GM21360 (cell line): Measurements from ENCODE around the gene PADI6.

Experiments
- ATAC-seq: cut with Tn5 transposase; IDR thresholded peaks from one replicate; pipeline ENCODE4 v1.9.1; 2021; ENCODE audit warnings: mild to moderate bottlenecking, moderate library complexity; ENCODE audit not compliant: unreplicated experiment

The PADI6 gene

DNA sequence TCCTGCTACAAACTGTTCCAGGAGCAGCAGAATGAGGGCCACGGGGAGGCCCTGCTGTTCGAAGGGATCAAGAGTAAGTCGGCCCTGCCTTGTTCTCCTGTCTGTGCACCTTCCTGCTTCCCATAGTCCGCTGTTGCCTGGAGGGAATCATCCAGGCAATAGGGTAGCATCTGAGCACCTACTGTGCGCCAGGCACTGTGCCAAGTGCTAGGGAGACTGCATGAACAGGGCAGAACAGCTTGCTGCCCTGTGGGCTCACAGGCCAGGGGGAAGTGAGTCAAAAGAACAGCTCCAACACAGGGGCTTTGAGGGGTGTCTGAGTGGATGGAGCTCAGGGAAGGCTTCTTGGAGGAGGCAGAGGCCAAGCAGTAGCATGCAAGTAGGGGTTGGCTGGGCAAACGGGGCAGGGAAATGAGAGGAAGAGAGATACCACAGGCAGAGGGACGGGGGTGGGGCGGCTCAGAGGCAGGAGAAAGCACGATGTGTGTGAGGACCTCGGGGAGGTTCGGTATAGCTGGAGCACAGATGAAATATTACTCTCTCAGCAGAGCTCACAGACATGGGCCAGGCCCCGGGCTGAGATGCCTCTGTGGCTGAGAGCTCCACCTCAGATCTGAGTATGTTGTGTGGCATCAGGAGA lies 15.5 kb upstream of the PADI6 start:
- no peak for ATAC-seq

DNA sequence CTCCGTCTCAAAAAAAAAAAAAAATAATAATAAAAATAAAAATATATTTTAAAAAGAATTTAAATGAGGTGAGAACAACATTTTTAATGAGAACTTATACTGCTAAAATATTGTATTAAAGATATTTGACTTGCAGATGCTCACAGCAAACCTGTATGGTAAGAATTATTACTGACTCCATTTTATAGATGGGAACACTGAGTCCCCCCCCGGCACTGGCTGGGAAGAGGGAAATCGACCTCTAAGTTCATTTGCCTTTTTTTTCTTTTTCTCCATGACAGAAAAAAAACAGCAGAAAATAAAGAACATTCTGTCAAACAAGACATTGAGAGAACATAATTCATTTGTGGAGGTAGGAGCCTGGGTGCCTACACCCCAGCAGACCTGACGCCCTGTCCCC lies 13.4 kb upstream of the PADI6 start:
- no peak for ATAC-seq

DNA sequence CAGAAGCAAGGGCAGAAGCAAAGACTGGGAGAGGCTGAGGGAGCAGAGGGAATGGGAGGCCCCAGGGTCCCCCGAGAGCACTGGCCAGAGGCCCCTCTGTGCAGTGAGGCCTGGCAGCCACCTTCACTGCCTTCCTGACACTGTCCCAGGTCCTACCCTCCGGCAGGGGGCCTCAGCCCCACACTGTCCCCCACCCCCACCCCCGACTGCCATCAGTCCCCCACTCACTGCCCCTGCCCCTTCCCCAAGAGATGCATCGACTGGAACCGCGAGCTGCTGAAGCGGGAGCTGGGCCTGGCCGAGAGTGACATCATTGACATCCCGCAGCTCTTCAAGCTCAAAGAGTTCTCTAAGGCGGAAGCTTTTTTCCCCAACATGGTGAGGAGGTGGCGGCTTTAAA lies 13.0 kb upstream of the PADI6 start:
- no peak for ATAC-seq

DNA sequence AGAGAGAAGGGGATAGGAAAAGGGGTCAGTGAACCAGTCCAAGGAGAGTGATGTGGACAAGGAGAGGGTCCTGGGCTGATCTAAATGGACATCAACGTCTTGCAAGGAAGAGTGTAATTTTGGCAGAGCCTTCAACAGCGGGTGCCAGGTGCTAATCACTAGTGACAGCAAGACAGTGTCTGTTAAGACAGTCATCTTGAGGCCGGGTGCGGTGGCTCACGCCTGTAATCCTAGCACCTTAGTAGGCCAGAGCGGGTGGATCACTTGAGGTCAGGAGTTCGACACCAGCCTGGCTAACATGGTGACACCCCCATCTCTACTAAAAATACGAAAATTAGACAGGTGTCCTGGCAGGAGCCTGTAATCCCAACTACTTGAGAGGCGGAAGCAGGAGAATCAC lies 12.2 kb upstream of the PADI6 start:
- ATAC-seq: no peak

DNA sequence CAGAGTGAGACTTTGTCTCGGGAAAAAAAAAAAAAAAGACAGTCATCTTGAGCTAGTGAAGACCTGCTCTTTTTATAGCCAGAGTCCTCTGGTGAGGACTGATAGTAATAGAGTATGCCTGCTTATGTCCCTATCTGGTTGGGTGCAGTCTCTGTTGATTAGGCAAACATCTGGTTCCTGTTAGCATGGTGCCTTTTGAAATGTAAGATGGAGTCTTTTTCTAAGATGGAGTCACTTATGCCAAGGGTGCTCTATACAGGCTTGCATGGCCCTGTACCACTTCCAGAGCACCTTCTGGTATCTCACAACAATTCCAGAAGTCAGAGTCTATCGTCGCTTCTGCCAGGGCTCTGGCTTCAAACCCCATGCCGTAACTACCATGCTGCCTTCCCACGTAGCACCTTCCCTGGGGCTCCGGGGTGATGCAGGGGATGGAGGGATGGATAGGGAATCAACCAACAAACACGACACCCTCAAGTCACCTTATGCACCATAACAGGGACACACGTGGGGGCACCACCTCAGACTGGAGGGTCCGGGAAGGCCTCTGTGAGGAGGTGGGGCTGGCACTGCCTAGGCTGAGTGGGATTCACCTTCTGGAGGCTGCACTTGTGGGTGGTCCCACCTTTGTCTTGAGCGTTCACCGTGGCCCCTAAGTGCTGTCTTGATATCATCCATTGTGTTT lies 11.6 kb upstream of the PADI6 start:
- no peak for ATAC-seq

DNA sequence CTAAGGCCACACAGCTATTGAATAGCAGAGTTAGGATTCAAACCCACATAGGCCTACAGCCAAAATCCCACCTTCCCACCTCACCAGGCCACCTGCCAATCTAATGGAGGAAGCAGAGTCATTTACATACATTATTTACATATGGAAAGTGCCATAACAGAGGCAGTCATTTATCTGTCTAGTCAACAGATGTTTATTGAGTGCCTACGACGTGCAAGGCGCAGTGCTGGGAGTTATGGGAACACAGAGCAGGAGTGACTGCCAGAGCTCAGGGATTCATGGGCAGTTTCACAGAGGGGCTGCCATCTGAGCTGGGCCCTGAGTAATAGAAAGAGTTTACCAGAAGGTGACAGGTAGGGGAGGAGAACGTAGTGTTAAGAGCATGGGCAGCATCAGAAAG lies 10.3 kb upstream of the PADI6 start:
- ATAC-seq: no peak

DNA sequence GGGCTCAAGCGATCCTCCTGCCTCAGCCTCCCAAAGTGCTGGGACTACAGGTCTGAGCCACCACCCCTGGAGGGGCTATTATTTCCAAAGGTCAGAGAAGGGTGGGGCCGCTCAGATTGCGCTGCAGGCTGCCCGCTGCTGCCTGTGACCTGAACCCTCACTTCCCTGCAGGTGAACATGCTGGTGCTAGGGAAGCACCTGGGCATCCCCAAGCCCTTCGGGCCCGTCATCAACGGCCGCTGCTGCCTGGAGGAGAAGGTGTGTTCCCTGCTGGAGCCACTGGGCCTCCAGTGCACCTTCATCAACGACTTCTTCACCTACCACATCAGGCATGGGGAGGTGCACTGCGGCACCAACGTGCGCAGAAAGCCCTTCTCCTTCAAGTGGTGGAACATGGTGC lies 8.6 kb upstream of the PADI6 start:
- no peak for ATAC-seq

DNA sequence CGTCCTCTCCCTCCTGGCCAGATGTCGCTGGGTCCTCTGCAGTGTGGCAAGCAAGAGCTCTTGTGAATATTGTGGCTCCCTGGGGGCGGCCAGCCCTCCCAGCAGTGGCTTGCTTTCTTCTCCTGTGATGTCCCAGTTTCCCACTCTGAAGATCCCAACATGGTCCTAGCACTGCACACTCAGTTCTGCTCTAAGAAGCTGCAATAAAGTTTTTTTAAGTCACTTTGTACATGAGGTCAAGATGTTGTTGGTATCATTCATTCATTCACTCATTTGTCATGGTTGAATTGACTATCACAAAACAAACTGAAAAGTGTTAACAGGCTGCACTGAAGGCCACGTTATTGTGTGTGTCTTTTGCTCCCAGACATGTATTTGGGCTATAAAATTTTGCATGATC lies 8.2 kb upstream of the PADI6 start:
- ATAC-seq: no peak

DNA sequence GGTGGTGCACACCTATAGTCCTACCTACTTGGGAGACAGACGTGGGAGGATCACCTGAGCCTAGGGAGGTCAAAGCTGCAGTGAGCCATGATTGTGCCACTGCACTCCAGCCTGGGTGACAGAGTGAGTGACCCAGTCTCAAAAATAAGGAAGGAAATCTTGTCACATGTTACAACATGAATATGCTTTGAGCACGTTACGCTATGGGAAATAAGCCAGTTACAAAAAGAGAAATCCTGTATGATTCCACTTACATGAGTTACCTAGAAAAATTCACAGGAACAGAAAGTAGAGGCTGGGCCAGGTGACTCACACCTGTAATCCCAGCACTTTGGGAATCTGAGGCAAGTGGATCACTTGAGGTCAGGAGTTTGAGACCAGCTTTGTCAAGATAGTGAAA lies 6.7 kb upstream of the PADI6 start:
- no peak for ATAC-seq

DNA sequence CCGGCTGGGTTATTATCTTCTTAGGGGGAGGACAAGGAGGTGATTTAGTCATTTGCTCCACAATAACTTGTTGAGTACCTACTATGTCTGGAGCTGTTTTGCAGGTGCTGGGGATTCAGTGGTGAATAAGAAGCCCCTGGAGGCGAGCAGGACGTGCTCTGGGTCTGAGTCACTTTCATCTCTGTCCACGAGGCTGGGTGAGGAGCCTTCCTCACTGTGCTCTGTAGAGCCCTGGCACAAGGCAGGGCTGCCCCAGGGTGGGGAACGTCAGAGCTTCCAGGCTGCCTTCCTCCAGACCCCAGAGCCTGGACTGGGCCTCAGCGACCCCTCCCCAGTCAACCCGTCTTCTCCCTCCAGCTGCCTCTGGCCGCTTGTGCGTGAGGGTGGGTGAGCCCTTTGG lies 2.5 kb upstream of the PADI6 start:
- ATAC-seq: no peak

DNA sequence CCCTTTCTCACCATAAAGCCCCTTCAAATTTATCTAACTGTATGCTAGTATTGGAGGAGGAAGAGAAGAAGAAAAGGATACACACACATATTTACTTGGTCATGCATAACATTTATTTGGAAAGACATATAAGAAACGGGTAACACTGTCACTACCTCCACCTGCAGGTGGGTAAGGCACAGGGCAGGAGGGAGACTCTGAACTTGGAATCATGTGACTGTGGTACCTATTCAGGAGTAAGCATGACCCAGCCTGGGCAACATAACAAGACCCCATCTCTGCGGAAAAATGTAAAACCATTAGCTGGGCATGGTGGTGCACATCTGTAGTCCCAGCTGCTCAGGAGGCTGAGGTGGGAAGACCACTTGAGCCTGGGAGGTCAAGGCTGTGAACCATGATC lies 1.4 kb upstream of the PADI6 start:
- ATAC-seq: no peak

DNA sequence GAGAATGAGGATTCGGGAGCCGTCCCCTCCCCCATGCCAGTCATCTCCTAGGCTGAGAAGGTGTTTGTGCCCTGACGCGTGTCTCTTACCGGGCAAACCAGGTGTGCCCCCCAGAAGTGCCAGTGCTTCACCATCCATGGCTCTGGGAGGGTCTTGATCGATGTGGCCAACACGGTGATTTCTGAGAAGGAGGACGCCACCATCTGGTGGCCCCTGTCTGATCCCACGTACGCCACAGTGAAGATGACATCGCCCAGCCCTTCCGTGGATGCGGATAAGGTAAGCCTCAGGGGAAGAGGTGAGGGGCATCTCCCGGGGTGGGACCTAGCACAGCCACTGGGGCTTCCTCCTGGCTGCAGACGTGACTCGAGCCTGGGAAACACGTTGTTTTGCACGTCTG lies 959 bp downstream of the PADI6 start:
- ATAC-seq: no peak

DNA sequence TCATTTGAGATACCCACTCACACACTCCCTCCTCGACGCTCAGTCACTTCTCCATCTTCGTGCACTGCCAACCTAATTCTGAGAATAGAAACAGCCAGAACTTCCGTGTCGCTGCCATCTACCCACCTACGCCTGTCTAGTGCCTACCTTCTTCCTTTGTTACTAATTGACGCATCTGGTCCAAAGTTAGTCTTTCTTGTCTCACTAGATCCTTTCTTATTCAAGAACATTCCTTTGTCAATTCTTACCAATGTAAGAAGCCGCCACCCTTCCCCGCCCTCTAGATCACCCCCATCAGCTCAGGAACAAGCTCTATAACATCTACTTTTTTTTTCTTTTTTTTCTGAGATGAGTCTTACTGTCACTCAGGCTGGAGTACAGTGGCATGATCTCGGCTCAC lies 3.7 kb downstream of the PADI6 start:
- ATAC-seq: no peak

DNA sequence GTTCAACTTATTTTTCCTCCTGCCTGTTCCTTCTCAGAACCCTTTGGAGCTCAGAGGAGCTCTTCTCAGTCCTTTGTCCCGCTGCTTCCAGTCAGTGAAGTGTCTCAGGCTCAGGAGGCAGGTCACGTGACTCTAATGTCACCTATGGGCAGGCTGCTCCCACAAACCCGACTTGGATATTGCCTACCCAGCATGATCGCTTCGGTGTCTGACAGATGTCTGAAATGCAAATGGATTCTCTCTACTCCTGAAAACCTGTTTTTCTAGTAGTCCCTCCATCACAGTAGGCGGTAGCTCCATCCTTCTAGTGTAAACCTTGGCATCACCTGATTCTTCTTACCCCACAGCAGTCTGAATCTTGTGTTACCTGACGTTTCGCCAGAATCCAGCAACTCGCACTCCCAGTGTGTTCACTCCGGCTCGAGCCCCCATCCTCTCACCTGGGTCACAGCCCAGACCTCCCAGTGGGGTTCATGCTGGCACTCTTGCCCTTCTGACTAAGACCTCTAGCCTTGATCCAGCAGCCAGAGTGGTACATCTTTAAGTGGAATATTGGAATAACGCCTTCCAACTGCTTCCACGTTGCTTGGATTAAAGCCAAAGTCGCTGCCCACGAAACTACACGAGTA lies 5.4 kb downstream of the PADI6 start:
- no peak for ATAC-seq

DNA sequence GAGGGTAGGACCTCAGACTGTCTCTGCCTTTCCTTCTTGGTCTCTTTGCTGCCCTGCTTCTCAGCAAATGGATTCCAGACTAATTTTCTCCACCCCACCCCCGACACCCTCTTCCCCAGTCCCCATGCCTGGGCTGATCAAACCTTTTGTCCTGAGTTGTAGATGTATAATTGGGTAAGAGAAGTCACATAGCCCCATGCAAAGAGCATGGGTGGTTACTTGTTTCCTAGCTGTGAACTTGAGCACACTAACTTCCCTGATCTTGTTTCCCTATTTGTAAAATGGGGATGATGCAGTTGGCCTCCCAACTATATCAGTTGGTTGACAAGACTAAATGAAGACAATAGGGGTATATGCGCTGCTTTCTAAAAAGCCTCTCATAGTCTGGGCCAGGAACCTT lies 9.2 kb downstream of the PADI6 start:
- ATAC-seq: no peak

DNA sequence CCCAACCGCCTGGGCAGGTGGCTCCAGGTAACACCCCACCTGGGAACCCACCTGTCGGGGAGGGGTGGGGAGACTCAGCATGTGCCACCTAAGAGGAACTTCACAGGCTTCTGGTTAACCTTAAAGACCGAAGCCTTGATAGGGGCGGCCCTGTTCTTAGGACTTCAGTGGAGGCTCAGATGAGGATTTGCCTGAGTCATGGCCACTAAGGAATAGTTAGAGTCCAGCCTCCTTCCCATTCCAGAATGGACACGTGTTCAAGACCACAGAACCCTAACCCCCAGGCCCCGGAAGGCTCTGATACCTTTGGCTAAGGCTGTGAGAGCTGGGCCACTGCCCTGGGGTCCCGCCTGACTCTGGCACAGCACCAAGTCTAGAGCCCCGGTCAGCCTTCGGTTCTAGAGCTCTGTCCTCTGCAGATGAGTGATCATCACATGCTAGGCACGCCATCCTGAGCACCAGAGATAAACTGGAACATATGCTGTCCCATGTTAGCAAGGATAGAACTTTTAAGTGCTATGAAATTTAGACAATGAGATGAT lies 20.3 kb downstream of the PADI6 start:
- ATAC-seq: no peak

DNA sequence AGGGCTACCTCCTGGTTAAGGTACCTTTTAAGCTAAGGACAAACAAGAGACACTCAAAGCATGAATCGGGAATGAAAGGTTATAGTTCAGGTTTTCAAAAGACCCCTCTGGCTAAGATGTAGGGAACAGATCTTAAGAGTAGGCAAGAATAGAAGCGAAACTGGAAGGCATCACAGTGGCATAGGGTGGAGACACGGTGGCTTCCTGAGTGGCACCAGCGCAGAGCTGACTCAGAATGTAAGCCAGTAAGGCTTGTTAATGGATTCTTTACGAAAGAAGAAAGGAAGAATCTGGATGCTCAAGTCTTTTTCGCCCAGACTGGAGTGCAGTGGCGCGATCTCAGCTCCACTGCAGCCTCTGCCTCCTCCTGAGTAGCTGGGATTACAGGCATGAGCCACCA lies 21.2 kb downstream of the PADI6 start:
- ATAC-seq: no peak

DNA sequence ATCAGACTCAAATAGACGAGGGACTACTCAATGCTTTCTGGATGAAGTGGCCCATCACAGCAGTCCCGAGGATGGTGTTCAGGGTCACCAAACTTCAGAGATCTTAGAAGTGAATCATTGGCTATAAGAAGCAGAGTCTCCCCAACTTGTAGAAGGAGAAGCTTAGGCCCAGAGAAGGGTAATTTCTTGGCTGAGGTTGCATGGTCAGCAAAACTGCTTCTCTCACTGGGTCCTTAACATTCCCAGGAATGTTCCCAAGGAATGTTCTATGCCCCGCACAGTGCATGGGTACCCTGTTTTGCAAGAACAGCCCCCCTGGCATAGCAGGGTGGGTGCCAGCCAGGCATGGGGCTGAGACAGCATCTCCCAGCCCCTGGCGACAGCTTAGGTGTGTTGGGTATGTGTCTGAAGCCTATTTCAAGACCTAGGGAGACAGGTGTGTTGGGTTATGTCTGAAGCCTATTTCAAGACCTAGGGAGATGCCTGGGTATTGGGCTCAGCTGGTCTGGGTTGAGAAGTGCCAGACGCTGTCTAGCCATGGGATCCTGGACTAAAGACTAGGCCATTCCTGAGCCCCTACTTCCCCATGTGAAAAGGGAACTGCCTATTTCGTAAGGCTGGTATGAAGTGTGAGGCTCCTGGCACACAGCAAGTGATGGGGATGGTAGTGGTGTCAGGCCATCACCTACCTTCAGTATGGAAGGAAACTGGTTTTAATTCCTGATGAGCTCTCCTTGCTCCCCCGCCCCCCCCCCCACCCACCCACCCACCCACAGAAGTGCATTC lies 26.1 kb downstream of the PADI6 start:
- ATAC-seq: no peak

DNA sequence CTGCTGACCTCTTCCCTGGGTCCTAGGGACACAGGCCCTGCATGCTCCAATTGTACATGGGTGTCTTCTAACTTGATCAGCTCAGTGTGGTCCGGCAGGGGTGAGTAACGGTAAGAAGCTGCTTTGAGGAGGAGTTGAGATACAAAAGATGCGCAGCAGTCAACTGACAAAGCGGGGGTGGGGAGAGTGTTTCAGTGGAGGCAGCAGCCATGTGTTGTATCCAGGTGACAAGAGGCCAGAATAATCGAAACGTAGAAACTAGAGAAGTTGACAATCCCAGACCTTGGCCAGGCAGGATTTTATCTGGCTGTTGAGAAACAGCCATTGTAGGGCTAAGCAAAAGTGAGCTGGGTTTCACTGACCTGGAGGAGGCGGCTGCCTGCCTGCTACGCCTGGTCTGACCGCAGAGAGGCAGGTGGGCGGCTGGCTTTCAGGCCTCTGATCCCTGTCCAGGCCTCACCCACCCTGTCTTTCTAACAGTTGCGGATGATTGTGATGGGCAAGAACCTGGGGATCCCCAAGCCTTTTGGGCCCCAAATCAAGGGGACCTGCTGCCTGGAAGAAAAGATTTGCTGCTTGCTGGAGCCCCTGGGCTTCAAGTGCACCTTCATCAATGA lies 28.8 kb downstream of the PADI6 start:
- no peak for ATAC-seq

DNA sequence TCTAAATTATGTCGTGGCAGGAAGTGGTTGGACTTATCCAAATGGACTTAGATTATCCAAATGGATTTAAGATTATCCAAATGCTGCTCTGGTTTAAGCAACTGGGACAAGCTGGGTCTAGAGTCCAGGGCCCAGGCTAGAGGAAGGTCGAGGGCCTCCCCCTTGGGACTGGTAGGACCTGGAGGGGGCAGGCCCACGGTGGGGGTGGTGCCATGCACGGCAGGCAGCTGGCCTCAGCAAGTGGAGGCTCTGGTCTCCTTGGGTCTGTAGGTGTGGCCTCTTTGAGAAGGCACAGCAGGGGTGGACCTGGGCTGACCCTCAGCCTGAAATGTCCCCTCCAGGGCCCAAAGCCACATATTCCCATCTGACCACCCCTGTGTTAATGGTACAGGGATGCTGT lies 29.8 kb downstream of the PADI6 start:
- ATAC-seq: no peak

DNA sequence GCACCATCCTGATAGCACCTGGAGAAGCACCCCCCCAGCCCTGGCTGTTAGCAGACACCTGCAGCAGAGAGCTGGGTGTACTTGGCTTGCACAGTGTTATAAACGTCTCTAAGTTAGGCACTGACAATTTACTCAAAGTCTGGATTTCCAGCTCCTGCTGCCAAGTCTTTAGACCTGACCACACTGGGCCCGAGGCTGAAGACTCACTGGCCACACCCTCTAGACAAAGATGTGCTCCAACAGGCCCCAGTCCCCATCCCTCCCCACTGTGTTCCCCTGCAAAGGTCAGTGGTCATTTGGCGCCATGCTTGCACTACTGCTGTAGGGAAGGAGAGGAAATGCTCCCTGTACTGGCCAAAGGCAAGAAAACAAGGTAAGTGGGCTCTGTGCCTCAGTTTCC lies 31.1 kb downstream of the PADI6 start:
- ATAC-seq: no peak
